ENCODE data around the gene DHRS7B.

DNA sequence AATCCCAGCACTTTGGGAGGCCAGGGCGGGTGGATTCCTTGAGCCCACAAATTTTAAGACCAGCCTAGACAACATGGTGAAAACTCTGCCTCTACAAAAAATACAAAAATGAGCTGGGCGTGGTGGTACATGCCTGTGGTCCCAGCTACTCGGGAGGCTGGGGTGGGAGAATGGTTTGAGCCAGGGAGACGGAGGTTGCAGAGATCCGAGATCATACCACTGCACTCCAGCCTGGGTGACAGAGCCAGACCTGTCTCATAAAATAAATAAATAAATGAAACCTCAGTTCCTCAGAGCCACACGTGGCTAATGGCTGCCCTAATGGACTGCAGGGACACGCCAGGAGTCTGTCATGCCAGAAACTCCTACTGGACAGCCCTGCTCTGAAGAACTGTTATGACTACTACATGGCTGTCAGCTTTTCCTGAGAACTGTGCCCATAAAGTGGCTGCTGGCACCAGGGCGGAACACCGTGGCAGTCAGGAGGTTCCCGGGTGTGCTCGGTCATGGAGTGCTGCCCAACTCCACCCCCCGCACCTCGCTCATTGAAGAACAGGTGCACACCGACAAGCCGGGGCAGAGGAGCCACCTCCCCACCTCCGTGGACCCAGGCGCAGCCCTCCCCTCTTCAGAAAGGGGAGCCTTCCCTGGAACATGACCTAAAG lies 82.9 kb downstream of the DHRS7B start:
- TF ChIP-seq EZH2 (IDR thresholded peaks at IDR 0.05; ENCODE audit: low read length, missing control alignments): no peak
- TF ChIP-seq, protein P1, sequence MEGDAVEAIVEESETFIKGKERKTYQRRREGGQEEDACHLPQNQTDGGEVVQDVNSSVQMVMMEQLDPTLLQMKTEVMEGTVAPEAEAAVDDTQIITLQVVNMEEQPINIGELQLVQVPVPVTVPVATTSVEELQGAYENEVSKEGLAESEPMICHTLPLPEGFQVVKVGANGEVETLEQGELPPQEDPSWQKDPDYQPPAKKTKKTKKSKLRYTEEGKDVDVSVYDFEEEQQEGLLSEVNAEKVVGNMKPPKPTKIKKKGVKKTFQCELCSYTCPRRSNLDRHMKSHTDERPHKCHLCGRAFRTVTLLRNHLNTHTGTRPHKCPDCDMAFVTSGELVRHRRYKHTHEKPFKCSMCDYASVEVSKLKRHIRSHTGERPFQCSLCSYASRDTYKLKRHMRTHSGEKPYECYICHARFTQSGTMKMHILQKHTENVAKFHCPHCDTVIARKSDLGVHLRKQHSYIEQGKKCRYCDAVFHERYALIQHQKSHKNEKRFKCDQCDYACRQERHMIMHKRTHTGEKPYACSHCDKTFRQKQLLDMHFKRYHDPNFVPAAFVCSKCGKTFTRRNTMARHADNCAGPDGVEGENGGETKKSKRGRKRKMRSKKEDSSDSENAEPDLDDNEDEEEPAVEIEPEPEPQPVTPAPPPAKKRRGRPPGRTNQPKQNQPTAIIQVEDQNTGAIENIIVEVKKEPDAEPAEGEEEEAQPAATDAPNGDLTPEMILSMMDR (conservative IDR thresholded peaks at IDR 0.05 in 1 of 2, IDR thresholded peaks at IDR 0.05 in 1 of 2; ENCODE audit: low read depth in 1 of 2, low read length in 2 of 2): no peak
